Thyroid gland (tissue), 4 donors: ENCODE data around the gene SLC41A2.

ENCODE experiments used
- POLR2A ChIP-seq, 2 donors: fragments of 450-650 bp; IDR thresholded peaks; one replicate each; pipeline ENCODE4 v1.6.1; 2017; ENCODE audit warnings: antibody characterized with exemption in 2 of 2, mild to moderate bottlenecking in 2 of 2, moderate library complexity in 1 of 2
- TF ChIP-seq, protein P1 (sequence below), 6 experiments: fragments of 200-600 bp in 3 of 6; fragments of 450-650 bp in 3 of 6; sonication (generic) in 3 of 6; IDR thresholded peaks; one replicate each; pipeline ENCODE4 v1.5.1; 2016 to 2019; ENCODE audit warnings: antibody characterized with exemption in 6 of 6, mild to moderate bottlenecking in 2 of 6, inconsistent platforms in 1 of 6, moderate library complexity in 1 of 6

GRCh38 chr12:104998423-104999346 lies 40.6 kb upstream of the SLC41A2 start:
- TF ChIP-seq, protein P1, sequence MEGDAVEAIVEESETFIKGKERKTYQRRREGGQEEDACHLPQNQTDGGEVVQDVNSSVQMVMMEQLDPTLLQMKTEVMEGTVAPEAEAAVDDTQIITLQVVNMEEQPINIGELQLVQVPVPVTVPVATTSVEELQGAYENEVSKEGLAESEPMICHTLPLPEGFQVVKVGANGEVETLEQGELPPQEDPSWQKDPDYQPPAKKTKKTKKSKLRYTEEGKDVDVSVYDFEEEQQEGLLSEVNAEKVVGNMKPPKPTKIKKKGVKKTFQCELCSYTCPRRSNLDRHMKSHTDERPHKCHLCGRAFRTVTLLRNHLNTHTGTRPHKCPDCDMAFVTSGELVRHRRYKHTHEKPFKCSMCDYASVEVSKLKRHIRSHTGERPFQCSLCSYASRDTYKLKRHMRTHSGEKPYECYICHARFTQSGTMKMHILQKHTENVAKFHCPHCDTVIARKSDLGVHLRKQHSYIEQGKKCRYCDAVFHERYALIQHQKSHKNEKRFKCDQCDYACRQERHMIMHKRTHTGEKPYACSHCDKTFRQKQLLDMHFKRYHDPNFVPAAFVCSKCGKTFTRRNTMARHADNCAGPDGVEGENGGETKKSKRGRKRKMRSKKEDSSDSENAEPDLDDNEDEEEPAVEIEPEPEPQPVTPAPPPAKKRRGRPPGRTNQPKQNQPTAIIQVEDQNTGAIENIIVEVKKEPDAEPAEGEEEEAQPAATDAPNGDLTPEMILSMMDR (IDR thresholded peaks at IDR 0.05), result peak in 1 of 6 experiments; percentile 43
- TF ChIP-seq POLR2A (IDR thresholded peaks at IDR 0.05), result no peak
